Endothelial cell (in vitro differentiated cells): ENCODE data around the gene AMIGO2. TPM values are rescaled to one million over a fixed set of nuclear protein-coding genes. Genes with fewer than 3 reads are reported as not detected.

ENCODE experiments used
- DNase-seq: peaks from one replicate; pipeline ENCODE4 v3.0.0; 2021; ENCODE audit warnings: low spot score
- H3K27ac Mint-ChIP-seq: one replicate; pipeline ENCODE4 v1.8.0; 2021; ENCODE audit warnings: mixed read lengths, inconsistent platforms; ENCODE audit not compliant: unreplicated experiment
- H3K27me3 Mint-ChIP-seq: one replicate; pipeline ENCODE4 v1.8.0; 2021; ENCODE audit warnings: mild to moderate bottlenecking, moderate library complexity, mixed read lengths, inconsistent platforms; ENCODE audit not compliant: unreplicated experiment
- H3K36me3 Mint-ChIP-seq: one replicate; pipeline ENCODE4 v1.8.0; 2021; ENCODE audit warnings: mild to moderate bottlenecking, low read depth, mixed read lengths, inconsistent platforms; ENCODE audit not compliant: unreplicated experiment
- H3K4me1 Mint-ChIP-seq: one replicate; pipeline ENCODE4 v1.8.0; 2021; ENCODE audit warnings: mild to moderate bottlenecking, mixed read lengths, inconsistent platforms; ENCODE audit not compliant: unreplicated experiment
- H3K4me3 Mint-ChIP-seq: one replicate; pipeline ENCODE4 v1.8.0; 2021; ENCODE audit warnings: mild to moderate bottlenecking, mixed read lengths, inconsistent platforms; ENCODE audit not compliant: unreplicated experiment
- H3K9me3 Mint-ChIP-seq: one replicate; pipeline ENCODE4 v1.8.0; 2021; ENCODE audit warnings: mixed read lengths, inconsistent platforms; ENCODE audit not compliant: unreplicated experiment
- CTCF ChIP-seq: fragments of 200-600 bp; sonication (generic); IDR thresholded peaks from one replicate; pipeline ENCODE4 v1.5.0; 2021; ENCODE audit warnings: antibody characterized with exemption; ENCODE audit not compliant: unreplicated experiment
- total RNA-seq: library from RNA; stranded (reverse); fragmentation: NEBNext Ultra II Directional; extraction: Animal tissue kit (Norgen Biotek cat#: 25700); gene quantifications from one replicate; pipeline ENCODE4 v1.2.1, GENCODE V29; 2021; ENCODE audit not compliant: unreplicated experiment

Gene AMIGO2
- total RNA-seq, 1 donor from 2014 or later: 24.2 TPM

- H3K27me3 Mint-ChIP-seq: no peaks in the 10 kb centered on the region
- DNase-seq: no peak
- no peak overlapping the region for H3K4me3 Mint-ChIP-seq
- H3K36me3 Mint-ChIP-seq: no peaks in the 10 kb centered on the region
- no peaks in the 10 kb centered on the region for H3K4me1 Mint-ChIP-seq
- TF ChIP-seq CTCF: no peak
- H3K27ac Mint-ChIP-seq: no peak overlapping the region
- H3K9me3 Mint-ChIP-seq: no peaks in the 10 kb centered on the region
These were observed 45.1 kb downstream of the AMIGO2 start for GRCh38 chr12:47034661-47035060.

GRCh38 chr12:47033789-47034555 lies 45.8 kb downstream of the AMIGO2 start:
- no peaks in the 10 kb centered on the region for H3K4me1 Mint-ChIP-seq
- H3K27ac Mint-ChIP-seq: no peak overlapping the region
- no peaks in the 10 kb centered on the region for H3K36me3 Mint-ChIP-seq
- no peak overlapping the region for H3K4me3 Mint-ChIP-seq
- no peak for TF ChIP-seq CTCF
- DNase-seq: no peak
- H3K9me3 Mint-ChIP-seq: no peaks in the 10 kb centered on the region
- H3K27me3 Mint-ChIP-seq: no peaks in the 10 kb centered on the region

GRCh38 chr12:47033081-47033480 lies 46.7 kb downstream of the AMIGO2 start:
- H3K27ac Mint-ChIP-seq: no peak overlapping the region
- DNase-seq: no peak
- TF ChIP-seq CTCF: no peak
- H3K36me3 Mint-ChIP-seq: no peaks in the 10 kb centered on the region
- H3K9me3 Mint-ChIP-seq: no peaks in the 10 kb centered on the region
- no peaks in the 10 kb centered on the region for H3K27me3 Mint-ChIP-seq
- H3K4me1 Mint-ChIP-seq: no peaks in the 10 kb centered on the region
- H3K4me3 Mint-ChIP-seq: no peak overlapping the region

- no peak for DNase-seq
- H3K4me1 Mint-ChIP-seq: no peaks in the 10 kb centered on the region
- H3K27me3 Mint-ChIP-seq: no peaks in the 10 kb centered on the region
- H3K27ac Mint-ChIP-seq: no peak overlapping the region
- TF ChIP-seq CTCF: peak; percentile 36
- no peak overlapping the region for H3K4me3 Mint-ChIP-seq
- H3K9me3 Mint-ChIP-seq: no peaks in the 10 kb centered on the region
- H3K36me3 Mint-ChIP-seq: no peaks in the 10 kb centered on the region
These were observed 47.1 kb downstream of the AMIGO2 start for GRCh38 chr12:47032644-47033043.

GRCh38 chr12:47029903-47030302 lies 49.9 kb downstream of the AMIGO2 start:
- Mint-ChIP-seq H3K27ac (no peak overlapping the region), H3K4me3 (no peak overlapping the region), H3K27me3 (no peaks in the 10 kb centered on the region), H3K36me3 (no peaks in the 10 kb centered on the region), H3K9me3 (no peaks in the 10 kb centered on the region), H3K4me1 (no peaks in the 10 kb centered on the region)
- TF ChIP-seq CTCF: no peak
- no peak for DNase-seq
